MCF 10A (cell line): ENCODE results near the gene PSME3. TPM values are rescaled to one million over a fixed set of nuclear protein-coding genes. Genes with fewer than 3 reads are reported as not detected.
"Not testable (repeated sequence)": the region's sequence is repeated elsewhere in the genome, so short reads cannot be mapped to it uniquely, and the experiment has no call there.

Source experiments
- BruUV-seq: library from RNA; stranded (reverse); fragments of 400-500 nt; replicated peaks from 2 replicates; lab custom pipeline; 2021; lab: Mats Ljungman, UMichigan
- CTCF ChIA-PET: fragments of 300-600 bp; sonication (Branson Sonifier 250); formaldehyde crosslinking; extraction: SDS; loops from one replicate; lab custom pipeline; 2021; ENCODE audit warnings: antibody characterized with exemption, inconsistent platforms; lab: Yijun Ruan, JAX
- POLR2A ChIA-PET: fragments of 300-600, 350-650 bp; sonication (Branson Sonifier 250); formaldehyde crosslinking; extraction: SDS; loops from one replicate; lab custom pipeline; 2020; ENCODE audit warnings: antibody characterized with exemption, inconsistent platforms; lab: Yijun Ruan, JAX
- DNase-seq: peaks from one replicate; pipeline ENCODE4 v3.0.0-alpha.2; 2018; ENCODE audit not compliant: unreplicated experiment
- H3K27ac Mint-ChIP-seq: one replicate; pipeline ENCODE4 v1.8.0; 2022; ENCODE audit warnings: mild to moderate bottlenecking, low read depth, mixed read lengths; ENCODE audit not compliant: unreplicated experiment
- H3K27me3 Mint-ChIP-seq: one replicate; pipeline ENCODE4 v1.8.0; 2022; ENCODE audit warnings: mixed read lengths; ENCODE audit not compliant: insufficient read depth, unreplicated experiment
- H3K36me3 Mint-ChIP-seq: one replicate; pipeline ENCODE4 v1.8.0; 2022; ENCODE audit warnings: mild to moderate bottlenecking, moderate library complexity, mixed read lengths; ENCODE audit not compliant: insufficient read depth, unreplicated experiment
- H3K4me1 Mint-ChIP-seq: one replicate; pipeline ENCODE4 v1.8.0; 2022; ENCODE audit warnings: mixed read lengths; ENCODE audit not compliant: insufficient read depth, unreplicated experiment
- H3K4me3 Mint-ChIP-seq: one replicate; pipeline ENCODE4 v1.8.0; 2022; ENCODE audit warnings: mild to moderate bottlenecking, moderate library complexity, mixed read lengths; ENCODE audit not compliant: unreplicated experiment
- H3K9me3 Mint-ChIP-seq: one replicate; pipeline ENCODE4 v1.8.0; 2022; ENCODE audit warnings: mixed read lengths; ENCODE audit not compliant: unreplicated experiment
- intact Hi-C: fragments of 100-400 bp; cut with micrococcal nuclease; formaldehyde crosslinking; loops from 2 replicates; pipeline ENCODE4 v1.14.1; 2022
- total RNA-seq: library from RNA; stranded (reverse); gene quantifications from 2 replicates; pipeline ENCODE4 v1.2.3, GENCODE V29; 2022
- TF ChIP-seq, protein P1 (sequence below): fragments of 200-600 bp; IDR thresholded peaks from one replicate; pipeline ENCODE4 v1.8.0; 2022; ENCODE audit warnings: antibody characterized with exemption, mild to moderate bottlenecking; ENCODE audit not compliant: unreplicated experiment

PSME3 gene
- total RNA-seq, 1 experiment from 2014 or later = 220 TPM

DNA sequence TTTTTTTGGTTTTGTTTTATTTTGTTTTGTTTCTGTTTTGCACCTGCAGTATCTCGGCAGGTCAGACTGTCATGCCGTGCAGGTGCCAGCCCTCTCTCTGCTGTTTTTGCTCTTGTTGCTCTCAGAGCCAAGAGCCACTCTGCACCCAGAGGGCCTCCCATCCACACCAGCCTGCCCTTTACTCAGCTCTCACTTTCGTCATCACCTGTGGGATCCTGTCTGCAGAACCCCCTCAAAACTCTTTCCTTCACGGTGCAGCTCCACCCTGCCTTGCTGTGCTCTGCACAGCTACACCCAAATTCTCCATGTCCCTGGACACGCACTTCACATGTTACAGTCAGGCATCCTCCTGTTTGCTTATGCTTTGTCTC is 20.4 kb downstream of the PSME3 start:
- Mint-ChIP-seq H3K4me3 (no peak overlapping the region), H3K27me3 (peaks cover 38% of the 10 kb centered on the region), H3K4me1 (no peaks in the 10 kb centered on the region), H3K36me3 (no peaks in the 10 kb centered on the region), H3K27ac (no peak overlapping the region), H3K9me3 (no peaks in the 10 kb centered on the region)
- TF ChIP-seq, protein P1, sequence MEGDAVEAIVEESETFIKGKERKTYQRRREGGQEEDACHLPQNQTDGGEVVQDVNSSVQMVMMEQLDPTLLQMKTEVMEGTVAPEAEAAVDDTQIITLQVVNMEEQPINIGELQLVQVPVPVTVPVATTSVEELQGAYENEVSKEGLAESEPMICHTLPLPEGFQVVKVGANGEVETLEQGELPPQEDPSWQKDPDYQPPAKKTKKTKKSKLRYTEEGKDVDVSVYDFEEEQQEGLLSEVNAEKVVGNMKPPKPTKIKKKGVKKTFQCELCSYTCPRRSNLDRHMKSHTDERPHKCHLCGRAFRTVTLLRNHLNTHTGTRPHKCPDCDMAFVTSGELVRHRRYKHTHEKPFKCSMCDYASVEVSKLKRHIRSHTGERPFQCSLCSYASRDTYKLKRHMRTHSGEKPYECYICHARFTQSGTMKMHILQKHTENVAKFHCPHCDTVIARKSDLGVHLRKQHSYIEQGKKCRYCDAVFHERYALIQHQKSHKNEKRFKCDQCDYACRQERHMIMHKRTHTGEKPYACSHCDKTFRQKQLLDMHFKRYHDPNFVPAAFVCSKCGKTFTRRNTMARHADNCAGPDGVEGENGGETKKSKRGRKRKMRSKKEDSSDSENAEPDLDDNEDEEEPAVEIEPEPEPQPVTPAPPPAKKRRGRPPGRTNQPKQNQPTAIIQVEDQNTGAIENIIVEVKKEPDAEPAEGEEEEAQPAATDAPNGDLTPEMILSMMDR = no peak
- no peak for DNase-seq
- CTCF ChIA-PET = no interaction called here
- BruUV-seq = no TSS peak
- intact Hi-C loops = no loop called here
- POLR2A ChIA-PET = no interaction called here

- Mint-ChIP-seq H3K27me3 (peaks cover 44% of the 10 kb centered on the region), H3K36me3 (no peaks in the 10 kb centered on the region), H3K4me1 (no peaks in the 10 kb centered on the region), H3K9me3 (no peaks in the 10 kb centered on the region), H3K27ac (no peak overlapping the region), H3K4me3 (no peak overlapping the region)
- TF ChIP-seq, protein P1 = no peak
- POLR2A ChIA-PET = interaction anchor here (1.9 kb wide), 1 partner anchor 9 kb away, joined by 6 read pairs; the partner anchor contains the start of gene AOC2
- intact Hi-C loops = no loop called here
- CTCF ChIA-PET = interaction anchor here (1.0 kb wide), 1 partner anchor 10 kb away, joined by 3 read pairs; no protein-coding TSS in a partner anchor
- BruUV-seq = no TSS peak
- DNase-seq = no peak
These were observed 21.0 kb downstream of the PSME3 start for GRCh38 chr17:42853968-42854790.

DNA sequence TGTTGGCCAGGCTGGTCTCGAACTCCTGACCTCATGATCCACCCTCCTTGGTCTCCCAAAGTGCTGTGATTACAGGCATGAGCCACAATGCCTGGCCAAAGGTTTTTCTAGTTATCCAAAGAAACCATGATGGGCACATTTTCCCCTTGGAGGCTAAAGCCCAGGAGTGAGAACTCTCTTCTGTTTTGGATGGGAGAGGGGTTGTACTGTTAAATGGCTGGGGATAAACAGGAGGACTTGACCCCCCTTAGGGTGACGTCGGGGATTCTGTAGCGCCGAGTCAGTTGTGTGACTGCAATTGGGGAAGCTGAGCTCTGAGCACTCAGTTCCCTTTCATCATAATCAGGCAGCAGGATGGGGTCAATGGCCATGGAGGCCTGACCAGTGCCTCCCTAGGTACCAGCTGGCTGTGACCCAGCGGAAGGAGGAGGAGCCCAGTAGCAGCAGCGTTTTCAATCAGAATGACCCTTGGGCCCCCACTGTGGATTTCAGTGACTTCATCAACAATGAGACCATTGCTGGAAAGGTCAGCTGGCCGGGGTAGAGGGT is 21.9 kb downstream of the PSME3 start:
- H3K4me1 Mint-ChIP-seq = no peaks in the 10 kb centered on the region
- no TSS peak for BruUV-seq
- H3K4me3 Mint-ChIP-seq = no peak overlapping the region
- intact Hi-C loops = no loop called here
- ChIA-PET CTCF (interaction anchor here (0.7 to 1.0 kb wide), 2 partner anchors 11 to 114 kb away, joined by 3 read pairs; no protein-coding TSS in a partner anchor), POLR2A (interaction anchor here (1.2 to 1.9 kb wide), 2 partner anchors 10 to 82 kb away, joined by 4 to 6 read pairs; partner anchors contain the start of genes AOC2 and VPS25)
- no peaks in the 10 kb centered on the region for H3K36me3 Mint-ChIP-seq
- DNase-seq = no peak
- TF ChIP-seq, protein P1 = no peak
- H3K9me3 Mint-ChIP-seq = no peaks in the 10 kb centered on the region
- no peak overlapping the region for H3K27ac Mint-ChIP-seq
- peaks cover 49% of the 10 kb centered on the region for H3K27me3 Mint-ChIP-seq

- CTCF ChIA-PET, DNase-seq, intact Hi-C loops, H3K4me3 Mint-ChIP-seq, H3K9me3 Mint-ChIP-seq, BruUV-seq, H3K27ac Mint-ChIP-seq, H3K4me1 Mint-ChIP-seq, H3K36me3 Mint-ChIP-seq: not testable (repeated sequence)
- H3K27me3 Mint-ChIP-seq = peaks cover 47% of the 10 kb centered on the region
- POLR2A ChIA-PET = interaction anchor here (1.2 kb wide), 1 partner anchor 83 kb away, joined by 4 read pairs; the partner anchor contains the start of gene VPS25
These were observed 22.9 kb downstream of the PSME3 start for GRCh38 chr17:42856093-42856492.

DNA sequence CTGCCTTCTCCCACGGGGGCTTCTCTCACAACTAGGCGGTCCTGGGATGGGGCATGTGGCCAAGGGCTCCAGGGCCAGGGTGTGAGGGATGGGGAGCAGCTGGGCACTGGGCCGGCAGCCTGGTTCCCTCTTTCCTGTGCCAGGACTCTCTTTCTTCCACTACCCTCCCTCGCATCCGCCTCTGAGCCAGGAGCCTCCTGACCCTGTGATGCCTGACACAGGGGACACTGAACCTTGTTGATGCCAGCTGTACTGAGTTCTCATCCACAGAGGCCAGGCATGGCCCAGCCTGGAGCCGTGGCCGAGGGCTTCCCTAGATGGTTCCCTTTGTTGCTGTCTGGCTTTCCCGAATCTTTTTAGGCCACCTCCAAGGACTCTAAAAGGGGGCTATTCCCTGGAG is 23.3 kb downstream of the PSME3 start:
- H3K27me3 Mint-ChIP-seq = peaks cover 47% of the 10 kb centered on the region
- H3K4me1 Mint-ChIP-seq, H3K9me3 Mint-ChIP-seq, DNase-seq, H3K27ac Mint-ChIP-seq, intact Hi-C loops, H3K36me3 Mint-ChIP-seq, BruUV-seq, POLR2A ChIA-PET, CTCF ChIA-PET, H3K4me3 Mint-ChIP-seq: not testable (repeated sequence)
